HG02938 (cell line): Measurements from ENCODE around the gene GHRHR.

ENCODE experiments used
- ATAC-seq: cut with Tn5 transposase; IDR thresholded peaks from one replicate; pipeline ENCODE4 v1.9.1; 2021; ENCODE audit warnings: mild to moderate bottlenecking, moderate library complexity; ENCODE audit not compliant: unreplicated experiment

The GHRHR gene

GRCh38 chr7:30927559-30927958 lies 36.2 kb upstream of the GHRHR start:
- ATAC-seq: no peak

DNA sequence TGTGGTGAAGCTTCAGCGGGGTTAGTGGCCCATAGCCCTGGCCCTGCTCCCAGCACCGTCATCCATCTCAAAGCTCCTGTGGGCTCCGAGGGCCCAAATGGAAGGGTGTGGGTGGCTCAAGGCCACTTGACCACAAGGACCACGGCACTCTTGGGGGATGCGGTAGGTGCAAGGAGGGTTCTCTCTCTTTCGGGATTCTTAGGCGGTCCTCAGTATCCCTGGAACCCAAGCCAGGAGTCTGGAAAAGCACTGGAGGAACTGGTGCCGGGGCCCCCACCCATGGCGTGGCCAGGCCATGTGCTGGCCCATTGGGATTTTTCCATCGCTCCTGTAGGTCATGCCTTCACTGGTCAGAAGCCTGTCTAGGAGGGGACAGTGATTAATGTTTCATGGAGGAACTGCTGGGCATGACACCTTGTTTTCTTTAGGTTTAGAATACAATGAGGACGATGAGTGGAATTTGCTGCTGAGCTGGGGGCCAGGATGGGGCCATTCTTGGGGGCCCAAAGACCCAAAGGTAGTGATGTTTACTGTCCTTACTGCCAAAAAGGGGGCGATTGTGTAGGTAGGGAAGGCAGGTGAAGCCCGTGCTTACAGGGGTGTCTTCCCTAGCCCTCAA lies 35.4 kb upstream of the GHRHR start:
- ATAC-seq: no peak

DNA sequence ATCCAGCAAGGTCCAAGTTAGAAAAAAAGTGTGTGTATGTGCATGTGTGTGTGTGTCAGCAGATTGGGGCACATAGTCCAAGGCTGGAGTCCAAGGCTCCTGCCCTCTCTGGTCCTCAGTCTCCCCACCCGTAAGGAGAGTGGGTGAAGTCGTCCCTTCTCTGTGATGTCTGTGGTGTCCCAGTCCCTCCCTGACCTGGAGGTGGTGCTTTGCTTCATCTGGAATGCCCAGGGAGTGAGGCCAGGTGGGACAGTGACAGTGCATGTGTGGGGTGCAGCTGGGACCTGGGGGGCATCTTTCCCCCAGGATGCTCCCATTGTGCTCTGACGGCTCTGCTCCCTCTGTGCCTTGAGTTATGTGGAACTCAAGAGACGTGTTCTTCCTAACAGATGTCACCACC lies 34.1 kb upstream of the GHRHR start:
- no peak for ATAC-seq

DNA sequence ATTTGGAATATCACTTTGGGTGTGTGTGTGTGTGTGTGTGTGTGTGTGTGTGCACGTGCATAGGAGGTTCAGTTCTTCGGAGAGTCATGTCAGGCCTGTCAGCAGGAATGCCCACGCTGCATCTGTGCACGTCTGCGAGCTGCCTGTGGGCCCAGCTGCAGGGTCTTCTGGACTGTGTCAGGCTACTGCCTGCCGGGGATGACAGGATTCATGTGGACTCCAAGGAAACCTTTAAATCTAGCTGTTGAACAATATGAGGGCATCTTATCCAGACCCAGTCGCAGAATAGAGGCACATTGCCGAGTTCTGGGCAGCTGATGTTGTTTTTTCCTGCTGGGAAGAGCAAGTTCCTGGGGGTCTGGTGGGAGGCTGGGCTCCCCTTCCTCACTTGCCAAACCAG lies 33.1 kb upstream of the GHRHR start:
- no peak for ATAC-seq

- ATAC-seq: no peak
Measured at GRCh38 chr7:30931161-30931928, 32.4 kb upstream of the GHRHR start.

- ATAC-seq: no peak
Measured at GRCh38 chr7:30931929-30932540, 31.7 kb upstream of the GHRHR start.

GRCh38 chr7:30932562-30932961 lies 31.2 kb upstream of the GHRHR start:
- no peak for ATAC-seq

- no peak for ATAC-seq
Measured at GRCh38 chr7:30933124-30933974, 30.4 kb upstream of the GHRHR start.

GRCh38 chr7:30934225-30934624 lies 29.5 kb upstream of the GHRHR start:
- no peak for ATAC-seq

GRCh38 chr7:30934732-30935568 lies 28.8 kb upstream of the GHRHR start:
- ATAC-seq: no peak

- no peak for ATAC-seq
Measured at GRCh38 chr7:30935569-30935877, 28.2 kb upstream of the GHRHR start.

DNA sequence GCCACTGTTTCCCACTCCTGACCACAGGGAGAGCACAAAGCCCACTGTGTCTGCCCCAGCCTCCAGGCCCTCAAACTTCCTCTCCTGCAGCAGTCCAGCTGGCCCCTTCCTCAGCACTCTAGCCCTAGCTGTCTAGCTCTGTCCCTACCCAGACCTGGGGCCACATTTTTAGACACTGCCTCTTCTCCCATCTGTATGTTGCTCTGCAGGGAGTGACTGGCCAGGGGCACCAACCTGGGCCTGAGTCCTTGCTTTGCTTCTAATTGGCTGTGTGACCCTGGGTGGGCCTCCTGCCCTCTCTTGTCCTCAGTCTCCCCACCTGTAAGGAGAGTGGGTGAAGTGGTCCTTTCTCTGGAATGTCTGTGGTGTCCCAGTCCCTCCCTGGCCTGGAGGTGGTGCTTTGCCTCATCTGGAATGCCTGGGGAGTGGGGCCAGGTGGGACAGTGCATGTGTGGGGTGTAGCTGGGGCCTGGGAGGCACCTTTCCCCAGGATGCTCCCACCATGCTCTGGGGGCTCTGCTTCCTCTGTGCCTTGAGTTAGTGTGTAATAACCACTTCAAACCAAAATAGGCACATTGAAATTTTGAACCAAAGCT lies 27.0 kb upstream of the GHRHR start:
- no peak for ATAC-seq

GRCh38 chr7:30937416-30937815 lies 26.3 kb upstream of the GHRHR start:
- ATAC-seq: no peak

DNA sequence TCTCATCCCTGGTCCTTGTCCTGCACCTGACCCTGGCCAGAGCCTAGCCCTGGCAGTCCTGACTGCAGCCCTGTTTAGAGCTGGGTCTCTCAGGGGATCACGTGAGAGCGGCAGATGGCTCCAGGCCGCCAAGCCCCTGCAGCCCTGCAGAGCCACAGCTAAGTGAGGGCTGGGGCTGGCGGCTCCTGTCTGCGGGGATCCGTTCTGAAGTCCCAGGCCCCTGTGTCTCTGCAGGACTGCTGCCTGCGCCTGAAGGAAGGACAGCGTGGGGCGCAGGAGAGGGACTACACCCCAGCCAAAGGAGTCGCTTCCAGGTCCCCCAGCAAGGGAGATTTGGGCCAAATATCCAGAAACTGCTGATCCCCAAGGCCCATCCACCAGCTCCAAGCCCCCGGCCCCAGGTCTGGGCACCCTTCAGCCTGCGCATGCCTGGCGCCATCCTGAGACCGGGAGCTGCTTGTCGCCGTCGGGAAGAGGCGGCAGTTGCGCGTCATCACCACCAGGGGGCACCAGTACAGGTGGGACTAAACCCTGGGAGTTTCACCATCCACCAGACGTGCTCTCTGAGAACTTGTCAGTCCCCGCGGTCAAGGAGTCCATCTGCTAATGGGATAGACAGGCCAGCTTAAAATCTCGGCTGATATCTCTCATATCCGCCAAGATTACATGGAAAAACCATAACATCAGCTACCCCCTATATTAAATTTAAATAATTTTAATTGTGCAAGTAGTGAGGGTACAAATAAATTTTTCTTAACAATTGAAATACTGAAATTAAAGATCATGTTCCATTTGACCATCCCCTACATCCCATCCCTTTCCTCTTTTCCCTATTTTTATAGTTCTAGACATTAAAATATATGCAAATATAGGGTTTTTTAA lies 25.1 kb upstream of the GHRHR start:
- ATAC-seq: peak; percentile 72

DNA sequence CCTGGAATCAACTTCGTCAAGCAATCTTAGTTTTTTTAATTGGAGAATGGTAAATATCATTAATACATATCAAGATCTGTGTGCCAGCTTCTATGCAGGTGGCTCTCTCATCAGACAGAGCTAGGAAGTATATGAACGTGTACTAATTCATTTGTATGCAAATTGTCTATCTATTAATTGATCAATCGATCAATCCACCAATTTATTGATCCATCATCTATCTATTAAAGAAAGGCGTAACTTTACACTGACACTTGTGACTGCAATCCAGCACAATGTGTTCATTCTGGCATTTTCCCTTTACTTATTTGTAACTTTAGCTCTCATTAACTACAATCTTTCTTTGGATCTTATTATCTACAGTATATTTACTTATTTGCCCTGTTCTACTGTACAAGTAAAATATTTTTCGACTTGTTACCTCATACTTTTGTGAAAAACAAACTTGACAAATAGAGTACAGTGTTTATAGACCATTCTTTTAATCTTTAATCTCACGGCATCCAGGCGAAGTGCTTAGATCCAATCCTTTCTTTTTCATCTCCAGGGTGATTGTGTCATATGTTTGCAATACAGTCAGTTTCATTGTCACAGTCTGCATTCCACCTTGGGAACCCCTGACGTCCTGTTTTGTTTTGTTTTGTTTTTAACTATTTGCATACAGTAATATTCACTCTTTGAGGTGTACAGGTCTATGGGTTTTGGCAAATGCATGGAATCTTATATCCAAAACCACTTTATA lies 22.0 kb upstream of the GHRHR start:
- no peak for ATAC-seq

DNA sequence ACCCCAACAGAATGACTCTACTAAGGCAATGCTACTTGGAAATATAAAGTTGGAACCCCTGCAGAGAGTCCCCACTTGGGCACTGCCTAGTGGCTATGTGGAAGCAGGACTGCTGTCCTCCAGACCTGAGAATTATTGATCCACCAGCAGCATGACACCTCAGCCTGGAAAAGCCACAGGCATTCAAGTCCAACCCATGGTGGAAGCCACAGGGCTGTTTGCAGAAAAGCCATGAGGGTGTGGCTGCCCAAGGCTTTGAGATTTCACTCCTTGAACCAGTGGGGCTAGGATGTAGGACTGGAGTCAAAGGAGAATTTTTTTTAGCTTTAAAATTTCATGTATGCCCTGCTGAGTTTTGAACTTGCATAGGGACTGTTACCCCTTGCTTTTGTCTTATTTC lies 13.6 kb upstream of the GHRHR start:
- no peak for ATAC-seq

GRCh38 chr7:30954914-30955313 lies 8.8 kb upstream of the GHRHR start:
- no peak for ATAC-seq

DNA sequence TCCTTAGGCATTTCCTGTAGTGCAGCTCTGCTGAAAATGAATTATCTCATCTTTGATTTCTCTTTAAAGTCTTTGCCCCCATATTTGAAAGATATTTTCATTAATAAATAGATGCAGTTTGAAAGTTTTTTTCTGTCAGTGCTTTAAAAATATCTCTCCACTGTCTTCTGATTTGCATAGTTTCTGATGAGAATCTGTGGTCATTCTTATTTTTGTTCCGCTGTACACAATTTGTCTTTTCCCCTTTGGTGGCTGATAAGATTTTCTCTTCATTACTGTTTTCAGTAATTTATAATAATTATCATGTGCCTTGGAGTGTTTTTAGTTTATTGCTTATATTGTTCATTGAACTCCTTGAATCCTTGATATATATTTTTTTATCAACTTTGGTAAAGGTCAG lies 7.0 kb upstream of the GHRHR start:
- no peak for ATAC-seq

DNA sequence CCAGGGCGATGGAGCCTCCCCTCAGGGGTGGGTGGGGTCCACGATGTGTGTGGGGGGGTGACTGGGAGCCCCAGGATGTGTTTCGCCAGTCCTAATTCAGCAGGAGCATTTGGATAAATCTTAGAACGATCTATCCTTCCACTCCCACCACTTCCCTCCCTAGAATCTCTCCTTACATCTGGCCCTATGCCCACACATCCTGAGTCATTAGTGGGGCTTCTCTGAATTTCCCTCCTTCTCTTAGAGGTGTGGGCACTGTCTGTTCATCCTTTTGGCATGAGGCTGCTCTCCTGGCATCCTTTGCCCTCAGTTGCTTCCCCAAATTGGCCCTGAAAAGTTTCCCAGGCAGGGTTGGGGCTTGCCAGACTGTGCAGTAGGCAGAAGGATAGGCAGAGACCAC lies 1.6 kb downstream of the GHRHR start:
- ATAC-seq: no peak
